Measurements from ENCODE around the gene MAP6.
A peak's percentile ranks its signal among the peaks of the same experiment; 100 is the strongest.

Gene MAP6

GRCh38 chr11:75565916-75566762 is 102.7 kb downstream of the MAP6 start:
- no peak for DNase-seq

- DNase-seq = no peak
Measured at GRCh38 chr11:75565221-75565814, 103.5 kb downstream of the MAP6 start.

- DNase-seq = no peak
Measured at GRCh38 chr11:75563978-75564552, 104.8 kb downstream of the MAP6 start.

- no peak for DNase-seq
Measured at GRCh38 chr11:75563501-75563977, 105.3 kb downstream of the MAP6 start.

- no peak for DNase-seq
Measured at GRCh38 chr11:75562836-75563484, 105.9 kb downstream of the MAP6 start.

- peak; percentile 84 for DNase-seq
Measured at GRCh38 chr11:75562048-75562835, 106.6 kb downstream of the MAP6 start, which contains the start of gene SERPINH1. Gene SERPINH1 (plus strand): TSS chr11:75562253. CDS start chr11:75566350, 4,097 bp downstream.

GRCh38 chr11:75561426-75562047 is 107.3 kb downstream of the MAP6 start:
- no peak for DNase-seq

- no peak for DNase-seq
Measured at GRCh38 chr11:75560644-75561043, 108.2 kb downstream of the MAP6 start.

- no peak for DNase-seq
Measured at GRCh38 chr11:75558939-75559843, 109.6 kb downstream of the MAP6 start.

GRCh38 chr11:75557666-75558494 is 111.0 kb downstream of the MAP6 start:
- no peak for DNase-seq

GRCh38 chr11:75556275-75556674 is 112.6 kb downstream of the MAP6 start:
- DNase-seq = no peak

- DNase-seq = no peak
Measured at GRCh38 chr11:75555079-75555811, 113.6 kb downstream of the MAP6 start.

GRCh38 chr11:75554258-75555022 is 114.4 kb downstream of the MAP6 start:
- DNase-seq = no peak

GRCh38 chr11:75553889-75554257 is 115.0 kb downstream of the MAP6 start:
- DNase-seq = no peak

- DNase-seq = no peak
Measured at GRCh38 chr11:75553182-75553581, 115.7 kb downstream of the MAP6 start.

GRCh38 chr11:75549370-75549958 is 119.4 kb downstream of the MAP6 start:
- no peak for DNase-seq

GRCh38 chr11:75548595-75549272 is 120.1 kb downstream of the MAP6 start:
- no peak for DNase-seq
